ENCODE results near the gene DIO3.

The DIO3 gene

GRCh38 chr14:101584055-101584859 lies 23.0 kb downstream of the DIO3 start:
- H3K4me2 ChIP-seq (ENCODE audit: low read length): no peak overlapping the region
- no peaks in the 10 kb centered on the region for H3F3A ChIP-seq (ENCODE audit: insufficient read depth, low read length)
- no peak for TF ChIP-seq CTCF (IDR thresholded peaks at IDR 0.05; ENCODE audit: low read length)
- no peak for TF ChIP-seq EZH2 (IDR thresholded peaks at IDR 0.05; ENCODE audit: borderline replicate concordance, low read length)
- H2AFZ ChIP-seq (ENCODE audit: low read length): no peak overlapping the region
- no peak overlapping the region for H3K4me3 ChIP-seq (ENCODE audit: low read depth, low read length, poor library complexity, severe bottlenecking)
- H3K9me3 ChIP-seq (ENCODE audit: low read length): no peaks in the 10 kb centered on the region
- no peaks in the 10 kb centered on the region for H3K4me1 ChIP-seq (ENCODE audit: insufficient read depth, low read length, severe bottlenecking)
- no peak overlapping the region for H3K27ac ChIP-seq (ENCODE audit: low read depth, low read length, poor library complexity, severe bottlenecking)
- no peaks in the 10 kb centered on the region; the same call in 1 of the 2 replicates for H3K27me3 ChIP-seq (ENCODE audit: insufficient read depth, low read length)
- no peaks in the 10 kb centered on the region for H3K36me3 ChIP-seq (ENCODE audit: insufficient read depth, low read length)
- H3K9me2 ChIP-seq (ENCODE audit: low read depth, low read length): no peaks in the 10 kb centered on the region
- no peaks in the 10 kb centered on the region for H3K79me2 ChIP-seq (ENCODE audit: insufficient read depth, low read length)
- no peaks in the 10 kb centered on the region for H4K20me1 ChIP-seq (ENCODE audit: insufficient read depth, low read length)
- H3K9ac ChIP-seq (ENCODE audit: low read length): no peak overlapping the region

- H3K9ac ChIP-seq (ENCODE audit: low read length): no peak overlapping the region
- H3K79me2 ChIP-seq (ENCODE audit: insufficient read depth, low read length): no peaks in the 10 kb centered on the region
- H3K4me3 ChIP-seq (ENCODE audit: low read depth, low read length, poor library complexity, severe bottlenecking): no peak overlapping the region
- no peak overlapping the region for H3K27ac ChIP-seq (ENCODE audit: low read depth, low read length, poor library complexity, severe bottlenecking)
- no peaks in the 10 kb centered on the region for H3K4me1 ChIP-seq (ENCODE audit: insufficient read depth, low read length, severe bottlenecking)
- no peaks in the 10 kb centered on the region for H4K20me1 ChIP-seq (ENCODE audit: insufficient read depth, low read length)
- H2AFZ ChIP-seq (ENCODE audit: low read length): no peak overlapping the region
- no peaks in the 10 kb centered on the region; the same call in 1 of the 2 replicates for H3K27me3 ChIP-seq (ENCODE audit: insufficient read depth, low read length)
- no peaks in the 10 kb centered on the region for H3K36me3 ChIP-seq (ENCODE audit: insufficient read depth, low read length)
- no peaks in the 10 kb centered on the region for H3K9me3 ChIP-seq (ENCODE audit: low read length)
- no peak overlapping the region for H3K4me2 ChIP-seq (ENCODE audit: low read length)
- no peaks in the 10 kb centered on the region for H3F3A ChIP-seq (ENCODE audit: insufficient read depth, low read length)
- H3K9me2 ChIP-seq (ENCODE audit: low read depth, low read length): no peaks in the 10 kb centered on the region
- TF ChIP-seq CTCF (IDR thresholded peaks at IDR 0.05; ENCODE audit: low read length) (no peak), EZH2 (IDR thresholded peaks at IDR 0.05; ENCODE audit: borderline replicate concordance, low read length) (no peak)
Measured at GRCh38 chr14:101585211-101585610, 23.9 kb downstream of the DIO3 start.

- Histone ChIP-seq H3K79me2 (ENCODE audit: insufficient read depth, low read length) (no peaks in the 10 kb centered on the region), H3K36me3 (ENCODE audit: insufficient read depth, low read length) (no peaks in the 10 kb centered on the region), H3K9ac (ENCODE audit: low read length) (no peak overlapping the region), H3K4me3 (ENCODE audit: low read depth, low read length, poor library complexity, severe bottlenecking) (no peak overlapping the region), H3K4me1 (ENCODE audit: insufficient read depth, low read length, severe bottlenecking) (no peaks in the 10 kb centered on the region), H3F3A (ENCODE audit: insufficient read depth, low read length) (no peaks in the 10 kb centered on the region), H2AFZ (ENCODE audit: low read length) (no peak overlapping the region), H3K9me2 (ENCODE audit: low read depth, low read length) (no peaks in the 10 kb centered on the region), H3K4me2 (ENCODE audit: low read length) (no peak overlapping the region), H3K27ac (ENCODE audit: low read depth, low read length, poor library complexity, severe bottlenecking) (no peak overlapping the region), H3K27me3 (ENCODE audit: insufficient read depth, low read length) (no peaks in the 10 kb centered on the region; the same call in 1 of the 2 replicates), H4K20me1 (ENCODE audit: insufficient read depth, low read length) (no peaks in the 10 kb centered on the region), H3K9me3 (ENCODE audit: low read length) (no peaks in the 10 kb centered on the region)
- TF ChIP-seq EZH2 (IDR thresholded peaks at IDR 0.05; ENCODE audit: borderline replicate concordance, low read length): no peak
- no peak for TF ChIP-seq CTCF (IDR thresholded peaks at IDR 0.05; ENCODE audit: low read length)
Measured at GRCh38 chr14:101586531-101587430, 25.5 kb downstream of the DIO3 start.
